Cardiac muscle cell (in vitro differentiated cells and primary cell): ENCODE measurements around the gene ARHGEF7. TPM values are rescaled to one million over a fixed set of nuclear protein-coding genes. Genes with fewer than 3 reads are reported as not detected.

Source experiments
- DNase-seq, 2 donors: peaks; one replicate each; pipeline versions ENCODE4 v3.0.0 to v3.0.0-alpha.2; 2010 to 2017; ENCODE audit warnings: low read depth in 1 of 2, low spot score in 1 of 2
- H3K27ac ChIP-seq: fragments of 200-600 bp; sonication (generic); 2 replicates; pipeline ENCODE4 v1.5.1; 2016
- H3K27me3 ChIP-seq: fragments of 200-600 bp; sonication (generic); 2 replicates; pipeline ENCODE4 v1.6.0; 2016; ENCODE audit warnings: control low read depth
- H3K36me3 ChIP-seq: fragments of 200-600 bp; sonication (generic); 2 replicates; pipeline ENCODE4 v1.5.1; 2016; ENCODE audit warnings: control low read depth
- H3K4me1 ChIP-seq: fragments of 200-600 bp; sonication (generic); 2 replicates; pipeline ENCODE4 v1.8.1; 2017; ENCODE audit warnings: low read depth, mild to moderate bottlenecking, mixed run types
- H3K4me3 ChIP-seq: fragments of 200-600 bp; sonication (generic); 2 replicates; pipeline ENCODE4 v1.5.1; 2016; ENCODE audit warnings: mild to moderate bottlenecking
- H3K9me3 ChIP-seq: fragments of 200-600 bp; sonication (generic); 2 replicates; pipeline ENCODE4 v1.5.1; 2017; ENCODE audit warnings: low read depth, mild to moderate bottlenecking, control low read depth
- CTCF ChIP-seq: IDR thresholded peaks from 2 replicates; pipeline ENCODE4 v1.5.1; 2012; ENCODE audit warnings: low read depth, mild to moderate bottlenecking, low read length
- polyA plus RNA-seq: library from polyadenylated mRNA; unstranded; fragments of >200 nt; fragmentation: Nextera tagmentation; extraction: Ambion mirVana; gene quantifications from 2 replicates; pipeline ENCODE4 v1.2.1, GENCODE V29; 2016
- total RNA-seq: library from RNA; depleted of rRNA; stranded (reverse); fragments of >200 nt; gene quantifications from 2 replicates; pipeline ENCODE4 v1.2.3, GENCODE V29; 2016

The ARHGEF7 gene
- total and polyA plus RNA-seq, 2 experiments from 2014 or later: 20.4 to 32.3 TPM

- no peak for TF ChIP-seq CTCF
- Histone ChIP-seq H3K27me3 (no peaks in the 10 kb centered on the region), H3K4me3 (no peak overlapping the region), H3K27ac (no peak overlapping the region), H3K9me3 (no peaks in the 10 kb centered on the region), H3K36me3 (no peaks in the 10 kb centered on the region), H3K4me1 (no peaks in the 10 kb centered on the region)
- DNase-seq: peak in 1 of 2 donors; percentile 19
Measured at GRCh38 chr13:111315347-111315995, 200.4 kb downstream of the ARHGEF7 start.

- H3K27me3 ChIP-seq: no peaks in the 10 kb centered on the region
- H3K27ac ChIP-seq: no peak overlapping the region
- H3K36me3 ChIP-seq: no peaks in the 10 kb centered on the region
- H3K4me3 ChIP-seq: no peak overlapping the region
- no peaks in the 10 kb centered on the region for H3K9me3 ChIP-seq
- TF ChIP-seq CTCF: no peak
- DNase-seq: no peak
- no peaks in the 10 kb centered on the region for H3K4me1 ChIP-seq
Measured at GRCh38 chr13:111316161-111316730, 201.1 kb downstream of the ARHGEF7 start.

- DNase-seq: no peak
- no peak overlapping the region for H3K27ac ChIP-seq
- H3K9me3 ChIP-seq: no peaks in the 10 kb centered on the region
- TF ChIP-seq CTCF: no peak
- H3K27me3 ChIP-seq: no peaks in the 10 kb centered on the region
- H3K4me1 ChIP-seq: no peaks in the 10 kb centered on the region
- H3K4me3 ChIP-seq: no peak overlapping the region
- H3K36me3 ChIP-seq: no peaks in the 10 kb centered on the region
Measured at GRCh38 chr13:111317042-111317550, 202.0 kb downstream of the ARHGEF7 start.

GRCh38 chr13:111317571-111318345 is 202.6 kb downstream of the ARHGEF7 start:
- no peak overlapping the region for H3K27ac ChIP-seq
- H3K9me3 ChIP-seq: no peaks in the 10 kb centered on the region
- H3K4me3 ChIP-seq: no peak overlapping the region
- H3K4me1 ChIP-seq: no peaks in the 10 kb centered on the region
- no peaks in the 10 kb centered on the region for H3K36me3 ChIP-seq
- TF ChIP-seq CTCF: no peak
- no peaks in the 10 kb centered on the region for H3K27me3 ChIP-seq
- no peak for DNase-seq

GRCh38 chr13:111318386-111318785 is 203.3 kb downstream of the ARHGEF7 start:
- no peak overlapping the region for H3K4me3 ChIP-seq
- no peak for TF ChIP-seq CTCF
- no peak for DNase-seq
- H3K9me3 ChIP-seq: no peaks in the 10 kb centered on the region
- no peak overlapping the region for H3K27ac ChIP-seq
- H3K4me1 ChIP-seq: no peaks in the 10 kb centered on the region
- H3K36me3 ChIP-seq: no peaks in the 10 kb centered on the region
- H3K27me3 ChIP-seq: no peaks in the 10 kb centered on the region
